Stimulated activated CD4-positive, alpha-beta T cell treated with anti-CD3 and anti-CD28 coated beads, Interleukin-15, amount 100 ng/mL, for 48 hours (primary cell): Measurements from ENCODE around the gene MRPL28.
A peak's percentile ranks its signal among the peaks of the same experiment; 100 is the strongest.
"Not testable (repeated sequence)": the region's sequence is repeated elsewhere in the genome, so short reads cannot be mapped to it uniquely, and the experiment has no call there.

Source experiments
- DNase-seq, 2 donors: peaks; one replicate each; pipeline ENCODE4 v3.0.0-alpha.2; 2020; ENCODE audit warnings: low read depth in 2 of 2

MRPL28 gene

GRCh38 chr16:391885-392335 is 21.6 kb upstream of the MRPL28 start:
- peak; percentile 77 to 78 for DNase-seq

- DNase-seq, result no peak
Observed at GRCh38 chr16:389352-389751, 19.0 kb upstream of the MRPL28 start.

GRCh38 chr16:387761-388666 is 17.7 kb upstream of the MRPL28 start:
- not testable (repeated sequence) for DNase-seq

DNA sequence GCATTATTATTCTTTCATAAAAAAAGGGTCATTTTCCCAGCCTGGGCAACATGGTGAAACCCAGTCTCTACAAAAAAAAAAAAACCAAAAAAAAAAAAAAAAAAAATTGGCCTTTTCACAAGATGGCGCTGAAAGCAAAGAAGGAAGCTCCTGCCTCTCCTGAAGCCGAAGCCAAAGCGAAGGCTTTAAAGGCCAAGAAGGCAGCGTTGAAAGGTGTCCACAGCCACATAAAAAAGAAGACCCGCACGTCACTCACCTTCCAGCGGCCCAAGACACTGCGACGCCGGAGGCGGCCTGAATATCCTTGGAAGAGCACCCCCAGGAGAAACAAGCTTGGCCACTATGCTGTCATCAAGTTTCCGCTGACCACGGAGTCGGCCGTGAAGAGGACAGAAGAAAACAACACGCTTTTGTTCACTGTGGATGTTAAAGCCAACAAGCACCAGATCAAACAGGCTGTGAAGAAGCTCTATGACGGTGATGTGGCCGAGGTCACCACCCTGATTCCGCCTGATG is 16.4 kb upstream of the MRPL28 start:
- no peak for DNase-seq

- no peak for DNase-seq
Observed at GRCh38 chr16:383326-384051, 13.2 kb upstream of the MRPL28 start.

- peak in 1 of 2 donors; percentile 55 for DNase-seq
Observed at GRCh38 chr16:381789-382717, 11.7 kb upstream of the MRPL28 start, which contains the start of gene PGAP6. TSS of gene PGAP6 (minus strand) at chr16:381978. CDS start at chr16:381821, 157 bp downstream.

GRCh38 chr16:381012-381788 is 10.9 kb upstream of the MRPL28 start:
- DNase-seq, result no peak

- DNase-seq, result no peak
Observed at GRCh38 chr16:380762-381011, 10.3 kb upstream of the MRPL28 start.

DNA sequence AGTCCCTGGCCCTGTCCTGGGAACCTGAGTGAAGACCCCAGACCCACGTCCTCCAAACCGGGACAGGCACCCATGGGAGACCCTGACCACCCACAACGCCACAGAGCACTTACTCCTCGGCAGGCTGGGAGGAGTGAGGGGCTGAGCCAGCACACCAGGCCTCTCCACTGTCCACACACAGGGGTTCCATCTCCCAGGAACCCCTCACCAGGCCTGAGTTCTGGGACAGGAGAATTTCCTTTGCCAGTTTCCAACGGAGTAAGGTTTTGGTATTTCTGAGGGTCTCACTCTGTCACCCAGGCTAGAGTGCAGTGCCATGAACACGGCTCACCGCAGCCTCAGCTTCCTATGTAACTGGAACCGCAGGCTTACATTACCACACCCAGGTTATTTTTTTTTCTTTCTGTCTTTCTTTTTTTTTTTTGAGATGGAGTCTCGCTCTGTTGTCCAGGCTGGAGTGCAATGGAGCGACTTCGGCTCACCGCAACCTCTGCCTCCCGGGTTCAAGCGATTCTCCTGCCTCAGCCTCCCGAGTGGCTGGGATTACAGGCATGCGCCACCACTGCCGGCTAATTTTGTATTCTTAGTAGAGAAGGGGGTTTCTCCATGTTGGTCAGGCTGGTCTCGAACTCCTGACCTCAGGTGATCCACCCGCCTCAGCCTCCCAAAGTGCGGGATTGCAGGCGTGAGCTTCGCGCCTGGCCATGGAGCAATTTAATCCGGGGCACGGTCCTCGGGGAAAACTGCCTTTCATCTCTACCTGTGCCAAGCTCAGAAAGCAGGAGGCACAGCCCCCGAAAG is 9.8 kb upstream of the MRPL28 start:
- no peak for DNase-seq

DNA sequence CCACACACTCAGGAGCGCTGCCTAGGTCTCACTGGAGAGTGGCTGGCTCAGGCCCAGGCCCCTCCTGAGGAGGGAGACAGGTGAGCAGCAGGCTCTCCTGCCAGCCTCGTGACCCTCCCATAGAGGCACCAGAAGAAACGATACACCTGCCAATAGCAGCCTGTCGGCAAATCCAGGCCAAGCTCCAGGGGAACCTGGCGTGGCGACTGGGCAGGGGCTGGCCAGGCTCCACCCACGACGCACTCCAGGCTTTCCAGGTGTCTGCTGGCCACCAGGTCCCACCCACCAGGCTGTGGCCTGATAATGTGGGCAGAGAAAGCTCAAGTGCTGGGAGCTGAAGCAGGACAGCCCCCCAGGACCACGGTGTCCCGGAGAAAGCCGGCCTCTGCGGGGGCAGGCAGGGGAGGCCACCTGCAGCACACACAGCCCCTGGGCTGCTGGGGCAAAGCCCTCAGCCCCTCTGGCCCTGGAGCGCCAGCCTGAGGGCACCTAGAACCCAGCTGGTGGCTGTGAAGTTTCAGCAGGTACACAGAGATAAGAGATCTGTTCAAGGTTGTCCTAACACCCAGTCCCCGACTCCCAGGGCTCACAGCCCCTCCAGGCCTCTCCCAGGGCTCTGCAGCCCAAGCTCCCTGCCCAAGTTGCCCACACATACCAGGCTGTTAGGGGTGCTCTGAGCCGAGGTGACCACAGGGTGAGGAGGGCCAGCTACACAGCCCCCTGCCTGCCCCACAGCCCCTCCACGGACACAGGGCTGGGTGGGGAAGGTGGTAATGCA is 9.0 kb upstream of the MRPL28 start:
- no peak for DNase-seq

GRCh38 chr16:378821-379182 is 8.5 kb upstream of the MRPL28 start:
- DNase-seq, result no peak

DNA sequence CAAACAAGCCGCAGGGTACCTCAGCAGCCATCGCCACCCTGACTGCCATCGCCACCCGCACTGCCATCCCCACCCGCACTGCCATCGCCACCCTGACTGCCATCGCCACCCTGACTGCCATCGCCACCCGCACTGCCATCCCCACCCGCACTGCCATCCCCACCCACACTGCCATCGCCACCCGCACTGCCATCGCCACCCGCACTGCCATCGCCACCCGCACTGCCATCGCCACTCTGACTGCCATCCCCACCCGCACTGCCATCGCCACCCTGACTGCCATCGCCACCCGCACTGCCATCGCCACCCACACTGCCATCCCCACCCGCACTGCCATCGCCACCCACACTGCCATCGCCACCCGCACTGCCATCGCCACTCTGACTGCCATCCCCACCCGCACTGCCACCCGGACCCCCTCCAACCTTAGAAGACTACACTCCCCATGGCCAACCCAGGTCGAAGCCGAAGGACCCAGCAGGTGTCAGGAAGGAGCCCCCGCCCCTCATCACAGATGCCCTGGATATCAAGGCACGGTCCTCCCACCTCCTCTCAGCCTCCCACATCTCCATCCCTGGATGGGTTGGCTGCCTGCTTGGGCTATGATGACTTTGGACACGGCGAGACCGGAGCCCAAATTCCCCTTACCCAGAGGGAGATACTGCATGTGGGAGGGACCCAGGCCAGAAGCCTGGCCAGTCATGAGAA is 7.9 kb upstream of the MRPL28 start:
- DNase-seq, result not testable (repeated sequence)

DNA sequence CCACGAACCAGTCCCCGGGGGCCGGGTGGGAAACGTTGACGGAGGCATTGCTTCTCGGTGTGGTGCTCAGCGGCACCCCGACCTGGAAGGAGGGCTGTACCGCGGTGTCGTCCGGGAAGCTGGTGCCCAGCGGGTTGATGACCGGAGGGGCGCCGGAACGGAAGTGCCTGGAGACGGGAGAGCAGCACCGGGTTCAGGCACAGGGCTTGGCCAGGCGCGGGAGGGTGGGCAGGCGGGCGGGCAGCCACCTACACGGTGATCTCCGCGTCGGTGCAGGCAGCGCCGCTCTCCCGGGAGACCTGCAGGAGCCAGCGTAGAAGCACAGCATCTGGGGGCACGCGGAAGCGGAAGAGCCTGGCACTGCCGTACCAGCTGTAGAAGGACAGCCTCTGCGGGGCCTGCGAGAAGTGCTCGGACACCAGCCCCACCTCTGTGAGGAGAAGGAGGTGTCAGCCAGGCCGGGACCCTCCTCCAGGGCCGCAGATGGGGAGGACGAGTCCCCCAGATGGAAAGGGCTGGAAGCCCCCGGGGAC is 7.1 kb upstream of the MRPL28 start:
- DNase-seq, result no peak

- no peak for DNase-seq
Observed at GRCh38 chr16:376817-377418, 6.6 kb upstream of the MRPL28 start.

GRCh38 chr16:375927-376816 is 5.8 kb upstream of the MRPL28 start:
- DNase-seq, result no peak

GRCh38 chr16:375212-375611 is 4.9 kb upstream of the MRPL28 start:
- DNase-seq, result no peak

DNA sequence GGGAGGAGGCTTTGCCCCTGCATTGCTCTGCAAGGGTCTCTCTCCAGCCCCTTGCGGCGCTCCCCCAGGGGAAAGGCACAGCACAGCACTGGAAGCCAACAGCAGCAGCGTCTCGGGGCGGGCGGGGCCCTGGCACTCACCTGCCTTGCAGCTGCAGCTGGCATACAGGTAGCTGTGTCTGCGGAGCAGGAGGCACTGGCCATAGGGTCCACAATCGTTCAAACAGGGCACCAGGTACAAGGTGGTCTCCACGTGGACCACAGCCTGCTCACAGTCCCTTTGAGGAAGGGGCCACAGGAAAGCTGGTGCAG is 4.2 kb upstream of the MRPL28 start:
- DNase-seq, result no peak
